ENCODE data around the gene MSRB1.

Gene MSRB1

GRCh38 chr16:1936945-1937479 is 6.0 kb downstream of the MSRB1 start:
- TF ChIP-seq CTCF (conservative IDR thresholded peaks at IDR 0.05; ENCODE audit: low read depth), result no peak
- ChIA-PET POLR2A (ENCODE audit: low non-redundant PET) (no interaction called here), CTCF (no interaction called here)
- DNase-seq (ENCODE audit: low spot score), result no peak
- H3K27ac ChIP-seq, result peak overlapping the region; percentile 65; the same call in 1 of the 2 replicates

GRCh38 chr16:1933097-1933661 is 9.8 kb downstream of the MSRB1 start:
- TF ChIP-seq CTCF (conservative IDR thresholded peaks at IDR 0.05; ENCODE audit: low read depth), result no peak
- no peak overlapping the region for H3K27ac ChIP-seq
- CTCF ChIA-PET, result interaction anchor here (0.5 to 2.0 kb wide), 4 partner anchors 9 to 259 kb away, joined by 3 to 7 read pairs (median 4); no protein-coding TSS in a partner anchor
- POLR2A ChIA-PET (ENCODE audit: low non-redundant PET), result no interaction called here
- no peak for DNase-seq (ENCODE audit: low spot score)

- ChIA-PET POLR2A (ENCODE audit: low non-redundant PET) (no interaction called here), CTCF (interaction anchor here (0.5 to 2.0 kb wide), 9 partner anchors 8 to 260 kb away, joined by 3 to 7 read pairs (median 4); no protein-coding TSS in a partner anchor)
- no peak for TF ChIP-seq CTCF (conservative IDR thresholded peaks at IDR 0.05; ENCODE audit: low read depth)
- DNase-seq (ENCODE audit: low spot score), result no peak
- no peak overlapping the region for H3K27ac ChIP-seq
Measured at GRCh38 chr16:1932050-1933028, 10.7 kb downstream of the MSRB1 start.

DNA sequence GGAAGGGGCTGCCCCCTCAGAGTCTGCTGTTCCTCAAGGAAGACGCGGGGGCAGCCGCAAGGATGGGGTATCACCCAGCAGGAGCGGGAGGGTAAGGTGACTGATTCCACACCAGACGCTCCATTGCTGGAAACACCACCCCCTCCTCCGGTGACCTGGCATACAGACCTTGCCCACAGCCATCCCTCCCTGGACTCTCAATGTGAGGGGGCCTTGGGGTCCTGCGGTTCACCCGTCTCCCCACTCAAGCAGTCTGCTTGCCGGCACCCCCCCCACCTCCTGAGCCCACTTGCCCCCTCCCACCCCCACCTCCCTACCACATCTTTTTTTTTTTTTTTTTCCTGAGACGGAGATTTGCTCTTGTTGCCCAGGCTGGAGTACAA is 12.7 kb downstream of the MSRB1 start:
- no peak for TF ChIP-seq CTCF (conservative IDR thresholded peaks at IDR 0.05; ENCODE audit: low read depth)
- no peak overlapping the region; the same call in 1 of the 2 replicates for H3K27ac ChIP-seq
- no peak for DNase-seq (ENCODE audit: low spot score)
- CTCF ChIA-PET, result interaction anchor here (0.6 to 2.5 kb wide), 7 partner anchors 11 to 101 kb away, joined by 3 to 12 read pairs (median 4); no protein-coding TSS in a partner anchor
- POLR2A ChIA-PET (ENCODE audit: low non-redundant PET), result no interaction called here

DNA sequence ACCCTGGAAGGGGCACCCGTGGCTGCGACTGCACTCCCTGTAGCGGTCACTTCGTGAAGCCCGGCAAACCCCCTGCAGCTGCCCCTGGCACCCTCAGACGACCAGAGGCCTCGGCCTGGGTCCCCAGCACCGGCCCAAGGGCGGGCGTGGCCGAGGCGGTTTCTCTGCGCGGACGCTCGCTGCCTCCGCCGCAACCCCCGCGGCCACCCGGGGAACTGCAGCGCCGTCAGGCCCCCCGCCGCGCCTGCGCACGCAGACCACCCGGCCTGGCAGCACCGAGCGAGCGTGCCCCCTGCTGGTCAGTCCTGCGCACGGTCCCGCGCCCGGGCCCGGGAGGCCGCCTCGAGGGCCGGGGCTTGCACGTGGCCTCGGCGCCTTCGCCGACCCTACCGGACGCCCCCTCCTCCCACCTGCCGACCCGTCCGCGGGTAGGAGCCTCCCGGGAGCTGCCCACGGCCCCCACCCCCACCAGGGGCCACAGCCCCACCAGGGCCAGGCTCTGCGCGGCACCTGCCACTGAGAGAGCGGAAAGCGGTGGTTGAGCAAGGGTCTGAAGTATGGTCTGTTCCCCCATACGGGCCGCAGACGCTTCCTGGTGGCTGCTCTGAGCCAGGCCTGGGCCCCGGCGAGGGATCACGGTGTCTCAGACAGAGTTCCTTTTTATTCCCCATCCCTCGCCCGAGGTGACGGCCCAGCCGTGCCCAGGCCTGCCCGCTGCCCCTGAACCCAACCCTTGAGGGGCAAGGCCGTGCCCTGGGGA is 13.2 kb downstream of the MSRB1 start:
- peak; percentile 84 for DNase-seq (ENCODE audit: low spot score)
- peak; percentile 98 for TF ChIP-seq CTCF (conservative IDR thresholded peaks at IDR 0.05; ENCODE audit: low read depth)
- peak overlapping the region; percentile 71 for H3K27ac ChIP-seq
- ChIA-PET CTCF (interaction anchor here (0.5 to 2.5 kb wide), 19 partner anchors 11 to 930 kb away, joined by 3 to 12 read pairs (median 4); partner anchors contain the start of genes EME2 and MRPS34), POLR2A (ENCODE audit: low non-redundant PET) (interaction anchor here (0.6 kb wide), 1 partner anchor 16 kb away, joined by 3 read pairs; no protein-coding TSS in a partner anchor)
